ENCODE measurements around the gene MAGI2. TPM values are rescaled to one million over a fixed set of nuclear protein-coding genes. Genes with fewer than 3 reads are reported as not detected.

Gene MAGI2
- total RNA-seq, 1 experiment from 2014 or later = 0.22 TPM

- Histone ChIP-seq H3K9me3 (ENCODE audit: control insufficient read depth in 1 of 2, insufficient read depth in 1 of 2, low read depth in 1 of 2, low read length in 2 of 2) (no peaks in the 10 kb centered on the region), H3K9me2 (ENCODE audit: insufficient read depth) (no peaks in the 10 kb centered on the region), H3K36me3 (ENCODE audit: control insufficient read depth in 1 of 2, insufficient read depth in 2 of 2, low read length in 2 of 2) (no peaks in the 10 kb centered on the region), H3K4me1 (ENCODE audit: control insufficient read depth in 1 of 2, insufficient read depth in 2 of 2, low read length in 2 of 2) (no peaks in the 10 kb centered on the region), H3K27ac (ENCODE audit: low read depth, low read length) (no peak overlapping the region), H3K9ac (ENCODE audit: low read length) (no peak overlapping the region), H3K27me3 (ENCODE audit: insufficient read depth, low read length) (no peaks in the 10 kb centered on the region), H3K4me2 (ENCODE audit: low read length) (no peak overlapping the region), H2AFZ (ENCODE audit: low read depth, low read length, poor library complexity, severe bottlenecking) (no peak overlapping the region), H3K79me2 (ENCODE audit: insufficient read depth, low read length) (no peaks in the 10 kb centered on the region), H4K20me1 (ENCODE audit: insufficient read depth) (no peaks in the 10 kb centered on the region), H3K4me3 (replicated peaks in 1 of 2; ENCODE audit: low read depth in 1 of 2, low read length in 2 of 2) (no peak overlapping the region)
- ATAC-seq (no peak), DNase-seq (ENCODE audit: low read depth, low spot score) (no peak)
- ChIA-PET CTCF (no interaction called here), POLR2A (no interaction called here), RAD21 (ENCODE audit: low non-redundant PET in 1 of 2, low total read pairs in 2 of 2, uncharacterized antibody in 2 of 2, unreplicated experiment in 2 of 2) (no interaction called here)
- BruUV-seq (replicated peaks) = no TSS peak
- intact Hi-C loops (cut with micrococcal nuclease) = loop anchor here (5.0 kb wide), 1 partner anchor 305 kb away; no protein-coding TSS in a partner anchor
- TF ChIP-seq FOSL1 (IDR thresholded peaks at IDR 0.05; ENCODE audit: low read depth) (no peak), EGR1 (IDR thresholded peaks at IDR 0.05; ENCODE audit: low read depth) (no peak), ELF1 (IDR thresholded peaks at IDR 0.05; ENCODE audit: borderline replicate concordance, low read depth) (no peak), POLR2A (IDR thresholded peaks at IDR 0.05; ENCODE audit: borderline replicate concordance, extremely low read depth, insufficient read depth, insufficient read length) (no peak), EZH2phosphoT487 (IDR thresholded peaks at IDR 0.05; ENCODE audit: borderline replicate concordance) (no peak), ZNF274 (IDR thresholded peaks at IDR 0.05; ENCODE audit: low read depth, low read length) (no peak), JUND (IDR thresholded peaks at IDR 0.05) (no peak), RAD21 (IDR thresholded peaks at IDR 0.05; ENCODE audit: low read depth) (no peak), POLR2AphosphoS5 (IDR thresholded peaks at IDR 0.05; ENCODE audit: low read depth, low read length) (no peak), TCF7L2 (IDR thresholded peaks at IDR 0.05; ENCODE audit: borderline replicate concordance, extremely low read depth, insufficient read depth, insufficient read length) (no peak), SRF (IDR thresholded peaks at IDR 0.05; ENCODE audit: low read depth) (no peak), ZFX (IDR thresholded peaks at IDR 0.05) (no peak), SIN3A (IDR thresholded peaks at IDR 0.05; ENCODE audit: low read depth) (no peak), CEBPB (IDR thresholded peaks at IDR 0.05; ENCODE audit: low read depth) (no peak), CBX3 (IDR thresholded peaks at IDR 0.05; ENCODE audit: low read depth) (no peak), YY1 (IDR thresholded peaks at IDR 0.05; ENCODE audit: extremely low read depth, insufficient replicate concordance, low read depth, low read length) (no peak)
- TF ChIP-seq, protein P1, sequence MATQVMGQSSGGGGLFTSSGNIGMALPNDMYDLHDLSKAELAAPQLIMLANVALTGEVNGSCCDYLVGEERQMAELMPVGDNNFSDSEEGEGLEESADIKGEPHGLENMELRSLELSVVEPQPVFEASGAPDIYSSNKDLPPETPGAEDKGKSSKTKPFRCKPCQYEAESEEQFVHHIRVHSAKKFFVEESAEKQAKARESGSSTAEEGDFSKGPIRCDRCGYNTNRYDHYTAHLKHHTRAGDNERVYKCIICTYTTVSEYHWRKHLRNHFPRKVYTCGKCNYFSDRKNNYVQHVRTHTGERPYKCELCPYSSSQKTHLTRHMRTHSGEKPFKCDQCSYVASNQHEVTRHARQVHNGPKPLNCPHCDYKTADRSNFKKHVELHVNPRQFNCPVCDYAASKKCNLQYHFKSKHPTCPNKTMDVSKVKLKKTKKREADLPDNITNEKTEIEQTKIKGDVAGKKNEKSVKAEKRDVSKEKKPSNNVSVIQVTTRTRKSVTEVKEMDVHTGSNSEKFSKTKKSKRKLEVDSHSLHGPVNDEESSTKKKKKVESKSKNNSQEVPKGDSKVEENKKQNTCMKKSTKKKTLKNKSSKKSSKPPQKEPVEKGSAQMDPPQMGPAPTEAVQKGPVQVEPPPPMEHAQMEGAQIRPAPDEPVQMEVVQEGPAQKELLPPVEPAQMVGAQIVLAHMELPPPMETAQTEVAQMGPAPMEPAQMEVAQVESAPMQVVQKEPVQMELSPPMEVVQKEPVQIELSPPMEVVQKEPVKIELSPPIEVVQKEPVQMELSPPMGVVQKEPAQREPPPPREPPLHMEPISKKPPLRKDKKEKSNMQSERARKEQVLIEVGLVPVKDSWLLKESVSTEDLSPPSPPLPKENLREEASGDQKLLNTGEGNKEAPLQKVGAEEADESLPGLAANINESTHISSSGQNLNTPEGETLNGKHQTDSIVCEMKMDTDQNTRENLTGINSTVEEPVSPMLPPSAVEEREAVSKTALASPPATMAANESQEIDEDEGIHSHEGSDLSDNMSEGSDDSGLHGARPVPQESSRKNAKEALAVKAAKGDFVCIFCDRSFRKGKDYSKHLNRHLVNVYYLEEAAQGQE (IDR thresholded peaks at IDR 0.05; ENCODE audit: low read depth) = no peak
- TF ChIP-seq, protein P2, sequence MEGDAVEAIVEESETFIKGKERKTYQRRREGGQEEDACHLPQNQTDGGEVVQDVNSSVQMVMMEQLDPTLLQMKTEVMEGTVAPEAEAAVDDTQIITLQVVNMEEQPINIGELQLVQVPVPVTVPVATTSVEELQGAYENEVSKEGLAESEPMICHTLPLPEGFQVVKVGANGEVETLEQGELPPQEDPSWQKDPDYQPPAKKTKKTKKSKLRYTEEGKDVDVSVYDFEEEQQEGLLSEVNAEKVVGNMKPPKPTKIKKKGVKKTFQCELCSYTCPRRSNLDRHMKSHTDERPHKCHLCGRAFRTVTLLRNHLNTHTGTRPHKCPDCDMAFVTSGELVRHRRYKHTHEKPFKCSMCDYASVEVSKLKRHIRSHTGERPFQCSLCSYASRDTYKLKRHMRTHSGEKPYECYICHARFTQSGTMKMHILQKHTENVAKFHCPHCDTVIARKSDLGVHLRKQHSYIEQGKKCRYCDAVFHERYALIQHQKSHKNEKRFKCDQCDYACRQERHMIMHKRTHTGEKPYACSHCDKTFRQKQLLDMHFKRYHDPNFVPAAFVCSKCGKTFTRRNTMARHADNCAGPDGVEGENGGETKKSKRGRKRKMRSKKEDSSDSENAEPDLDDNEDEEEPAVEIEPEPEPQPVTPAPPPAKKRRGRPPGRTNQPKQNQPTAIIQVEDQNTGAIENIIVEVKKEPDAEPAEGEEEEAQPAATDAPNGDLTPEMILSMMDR (IDR thresholded peaks at IDR 0.05 in 2 of 3, conservative IDR thresholded peaks at IDR 0.05 in 1 of 3; ENCODE audit: borderline replicate concordance in 1 of 3, insufficient read depth in 1 of 3, low read depth in 2 of 3, low read length in 2 of 3) = no peak
Observed at GRCh38 chr7:78912781-78913180, 540.7 kb downstream of the MAGI2 start.
